ENCODE results near the gene LRRC61.
"Not testable (repeated sequence)": the region's sequence is repeated elsewhere in the genome, so short reads cannot be mapped to it uniquely, and the experiment has no call there.

LRRC61 gene

GRCh38 chr7:150307904-150308303 lies 15.3 kb upstream of the LRRC61 start:
- no peak for DNase-seq (ENCODE audit: low spot score)

GRCh38 chr7:150308575-150308974 lies 14.6 kb upstream of the LRRC61 start:
- DNase-seq (ENCODE audit: low spot score), result no peak

- no peak for DNase-seq (ENCODE audit: low spot score)
These were observed 12.0 kb upstream of the LRRC61 start for GRCh38 chr7:150311146-150311545.

GRCh38 chr7:150311711-150312110 lies 11.4 kb upstream of the LRRC61 start:
- no peak for DNase-seq (ENCODE audit: low spot score)

GRCh38 chr7:150312649-150313366 lies 10.3 kb upstream of the LRRC61 start:
- DNase-seq (ENCODE audit: low spot score), result not testable (repeated sequence)

- DNase-seq (ENCODE audit: low spot score), result no peak
These were observed 9.8 kb upstream of the LRRC61 start for GRCh38 chr7:150313367-150313809.

- DNase-seq (ENCODE audit: low spot score), result no peak
These were observed 9.3 kb upstream of the LRRC61 start for GRCh38 chr7:150313870-150314269.

GRCh38 chr7:150314639-150315239 lies 8.4 kb upstream of the LRRC61 start:
- DNase-seq (ENCODE audit: low spot score), result no peak

GRCh38 chr7:150316987-150317386 lies 6.2 kb upstream of the LRRC61 start:
- DNase-seq (ENCODE audit: low spot score), result not testable (repeated sequence)

GRCh38 chr7:150317748-150318444 lies 5.3 kb upstream of the LRRC61 start:
- peak; percentile 7 for DNase-seq (ENCODE audit: low spot score)

GRCh38 chr7:150321788-150322113 lies 1.4 kb upstream of the LRRC61 start:
- no peak for DNase-seq (ENCODE audit: low spot score)

- no peak for DNase-seq (ENCODE audit: low spot score)
These were observed 882 bp upstream of the LRRC61 start for GRCh38 chr7:150322114-150322832.

GRCh38 chr7:150323682-150324372 lies 672 bp downstream of the LRRC61 start:
- DNase-seq (ENCODE audit: low spot score), result no peak

- DNase-seq (ENCODE audit: low spot score), result no peak
These were observed 1.3 kb downstream of the LRRC61 start for GRCh38 chr7:150324373-150324961.

- DNase-seq (ENCODE audit: low spot score), result no peak
These were observed 2.0 kb downstream of the LRRC61 start for GRCh38 chr7:150325110-150325611.

- DNase-seq (ENCODE audit: low spot score), result no peak
These were observed 2.7 kb downstream of the LRRC61 start for GRCh38 chr7:150325901-150326300.

- DNase-seq (ENCODE audit: low spot score), result no peak
These were observed 3.6 kb downstream of the LRRC61 start for GRCh38 chr7:150326657-150327268.

- DNase-seq (ENCODE audit: low spot score), result no peak
These were observed 4.2 kb downstream of the LRRC61 start for GRCh38 chr7:150327308-150327707.

GRCh38 chr7:150329331-150330120 lies 6.4 kb downstream of the LRRC61 start:
- DNase-seq (ENCODE audit: low spot score), result no peak

- no peak for DNase-seq (ENCODE audit: low spot score)
These were observed 7.2 kb downstream of the LRRC61 start for GRCh38 chr7:150330211-150330885.
